Transverse colon (tissue), 4 donors: Measurements from ENCODE around the gene KIAA2012. TPM values are rescaled to one million over a fixed set of nuclear protein-coding genes. Genes with fewer than 3 reads are reported as not detected.
"Not testable (repeated sequence)": the region's sequence is repeated elsewhere in the genome, so short reads cannot be mapped to it uniquely, and the experiment has no call there.

Experiments
- DNase-seq: peaks from one replicate; pipeline ENCODE4 v3.0.0-alpha.2; 2019
- H3K27ac ChIP-seq, 4 donors: fragments of 200-600 bp; sonication (generic); 2 replicates each; pipeline ENCODE4 v1.5.1; 2016 to 2018; ENCODE audit warnings: inconsistent platforms in 4 of 4
- H3K27me3 ChIP-seq: fragments of 200-600 bp; sonication (generic); 2 replicates; pipeline ENCODE4 v1.5.1; 2017; ENCODE audit warnings: inconsistent platforms
- H3K36me3 ChIP-seq, 4 donors: fragments of 200-600 bp; sonication (generic); 2 replicates each; pipeline ENCODE4 v1.5.1; 2017 to 2019; ENCODE audit warnings: inconsistent platforms in 4 of 4
- H3K4me1 ChIP-seq, 4 donors: fragments of 200-600 bp; sonication (generic); 2 replicates each; pipeline ENCODE4 v1.5.1; 2017 to 2020; ENCODE audit warnings: inconsistent platforms in 4 of 4
- H3K4me3 ChIP-seq, 4 donors: fragments of 200-600 bp; sonication (generic); 1 replicate in 1 of 4; 2 replicates in 3 of 4; pipeline versions ENCODE4 v1.5.1 to v1.6.1; 2017 to 2019; ENCODE audit warnings: inconsistent platforms in 4 of 4
- H3K9me3 ChIP-seq, 2 donors: fragments of 200-600 bp; sonication (generic); 2 replicates each; pipeline ENCODE4 v1.5.1; 2017 to 2019; ENCODE audit warnings: inconsistent platforms in 2 of 2
- CTCF ChIP-seq, 5 experiments: fragments of 200-600 bp in 3 of 5; fragments of 450-650 bp in 2 of 5; sonication (generic) in 3 of 5; IDR thresholded peaks; 1 replicate in 2 of 5; 2 replicates in 3 of 5; pipeline ENCODE4 v1.5.1; 2016 to 2017; ENCODE audit warnings: antibody characterized with exemption in 5 of 5, inconsistent platforms in 3 of 5, mild to moderate bottlenecking in 2 of 5, moderate library complexity in 1 of 5
- EP300 ChIP-seq: sonication (generic); formaldehyde crosslinking; IDR thresholded peaks from one replicate; pipeline ENCODE4 v1.6.1; 2017; ENCODE audit warnings: antibody characterized with exemption, low read depth
- POLR2A ChIP-seq: fragments of 450-650 bp; IDR thresholded peaks from one replicate; pipeline ENCODE4 v1.6.1; 2016; ENCODE audit warnings: antibody characterized with exemption, mild to moderate bottlenecking, moderate library complexity
- POLR2AphosphoS5 ChIP-seq, 3 donors: sonication (generic); formaldehyde crosslinking; IDR thresholded peaks; one replicate each; pipeline ENCODE4 v1.6.1; 2016; ENCODE audit warnings: antibody characterized with exemption in 3 of 3
- WGBS, 2 donors: methylation state at CpG; one replicate each; pipeline ENCODE4 v1.1.5; 2018; ENCODE audit warnings: low coverage in 1 of 2; 5-methylcytosine and 5-hydroxymethylcytosine counted together
- in situ Hi-C, 4 donors: fragments of 200-750 bp; cut with MboI; loops; one replicate each; pipeline versions ENCODE4 v1.15.0 to v1.15.1; 2017; ENCODE audit warnings: low sequenced_read_pairs in 3 of 4, low pct_ligation_motif_present in 1 of 4, low pct_unique_long_range_greater_than_20kb in 1 of 4
- intact Hi-C: fragments of 100-400 bp; cut with DNase I; formaldehyde crosslinking; loops from one replicate; pipeline ENCODE4 v1.15.1; 2023; ENCODE audit warnings: low total_unique reads
- total RNA-seq, 4 donors: library from RNA; depleted of rRNA; stranded (reverse); fragments of >200 nt; gene quantifications; one replicate each; pipeline ENCODE4 v1.1.0, GENCODE V29; 2016

KIAA2012 gene
- total RNA-seq, 4 donors from 2014 or later = not detected

GRCh38 chr2:202133200-202133908 lies 60.3 kb downstream of the KIAA2012 start:
- DNase-seq = no peak
- Histone ChIP-seq H3K27me3 (no peaks in the 10 kb centered on the region), H3K4me1 (peaks cover 0 to 15% (median 5%) of the 10 kb centered on the region in 4 donors), H3K36me3 (no peaks in the 10 kb centered on the region), H3K27ac (no peak overlapping the region), H3K4me3 (no peak overlapping the region), H3K9me3 (no peaks in the 10 kb centered on the region)
- intact Hi-C loops = no loop called here
- in situ Hi-C loops = no loop called here
- TF ChIP-seq EP300 (no peak), POLR2AphosphoS5 (IDR thresholded peaks at IDR 0.05) (no peak), POLR2A (no peak), CTCF (IDR thresholded peaks at IDR 0.05) (no peak)
- 76 to 80% methylated on average over 3 to 5 of the region's 5 CpGs for WGBS, 2 donors

- TF ChIP-seq POLR2A = no peak
- TF ChIP-seq POLR2AphosphoS5 (IDR thresholded peaks at IDR 0.05) = no peak
- TF ChIP-seq EP300 = no peak
- no peak for TF ChIP-seq CTCF (IDR thresholded peaks at IDR 0.05)
- Histone ChIP-seq H3K4me1 (peaks cover 0 to 15% (median 5%) of the 10 kb centered on the region in 4 donors), H3K27me3 (no peaks in the 10 kb centered on the region), H3K36me3 (no peaks in the 10 kb centered on the region), H3K27ac (no peak overlapping the region), H3K9me3 (no peaks in the 10 kb centered on the region), H3K4me3 (no peak overlapping the region)
- intact Hi-C loops (no loop called here), in situ Hi-C loops (no loop called here)
- no peak for DNase-seq
Observed at GRCh38 chr2:202133909-202134265, 60.8 kb downstream of the KIAA2012 start.

GRCh38 chr2:202135091-202135874 lies 62.2 kb downstream of the KIAA2012 start:
- intact Hi-C loops = no loop called here
- TF ChIP-seq EP300 (no peak), POLR2AphosphoS5 (IDR thresholded peaks at IDR 0.05) (peak in 2 of 3 donors; percentile 59 to 65), POLR2A (no peak)
- no peaks in the 10 kb centered on the region for H3K36me3 ChIP-seq
- H3K4me3 ChIP-seq = no peak overlapping the region
- peak; percentile 75 for DNase-seq
- 20 to 46% methylated on average over 2 to 4 of the region's 4 CpGs for WGBS, 2 donors
- peaks cover 0 to 15% (median 5%) of the 10 kb centered on the region in 4 donors for H3K4me1 ChIP-seq
- H3K9me3 ChIP-seq = no peaks in the 10 kb centered on the region
- in situ Hi-C loops = no loop called here
- peak overlapping the region; percentile 59 to 79 (median 66) for H3K27ac ChIP-seq
- H3K27me3 ChIP-seq = no peaks in the 10 kb centered on the region

GRCh38 chr2:202136039-202136438 lies 63.0 kb downstream of the KIAA2012 start:
- intact Hi-C loops, H3K4me3 ChIP-seq, H3K36me3 ChIP-seq, in situ Hi-C loops, H3K27me3 ChIP-seq, DNase-seq, H3K9me3 ChIP-seq: not testable (repeated sequence)
- 92 to 98% methylated on average over 8 to 18 of the region's 18 CpGs for WGBS, 2 donors
- H3K4me1 ChIP-seq = peaks cover 0 to 17% (median 5%) of the 10 kb centered on the region in 4 donors
- peak overlapping the region; percentile 43 to 79 (median 58) for H3K27ac ChIP-seq

- H3K27ac ChIP-seq = peak overlapping the region in 2 of 4 donors; percentile 43 to 50
- no peaks in the 10 kb centered on the region for H3K36me3 ChIP-seq
- no peak overlapping the region for H3K4me3 ChIP-seq
- DNase-seq = no peak
- in situ Hi-C loops (no loop called here), intact Hi-C loops (no loop called here)
- WGBS, 2 donors = 95 to 98% methylated on average over 4 to 36 of the region's 36 CpGs
- H3K27me3 ChIP-seq = no peaks in the 10 kb centered on the region
- no peaks in the 10 kb centered on the region for H3K9me3 ChIP-seq
- H3K4me1 ChIP-seq = peaks cover 0 to 22% (median 5%) of the 10 kb centered on the region in 4 donors
- TF ChIP-seq POLR2A (no peak), POLR2AphosphoS5 (IDR thresholded peaks at IDR 0.05) (no peak)
Observed at GRCh38 chr2:202136526-202136925, 63.5 kb downstream of the KIAA2012 start.
